Fibroblast of lung (primary cell): ENCODE results near the gene NEGR1. TPM values are rescaled to one million over a fixed set of nuclear protein-coding genes. Genes with fewer than 3 reads are reported as not detected.

ENCODE experiments used
- DNase-seq, 2 donors: peaks; one replicate each; pipeline versions ENCODE4 v3.0.0 to v3.0.0-alpha.2; 2010; ENCODE audit warnings: low read depth in 2 of 2
- H2AFZ ChIP-seq: 2 replicates; pipeline ENCODE4 v1.5.1; 2012; ENCODE audit warnings: low read length, control low read depth, inconsistent platforms
- H3K27ac ChIP-seq: 2 replicates; pipeline ENCODE4 v1.5.1; 2011; ENCODE audit warnings: low read length, control low read depth; ENCODE audit not compliant: insufficient read depth
- H3K27me3 ChIP-seq: 2 replicates; pipeline ENCODE4 v1.5.1; 2011; ENCODE audit warnings: mild to moderate bottlenecking, low read length; ENCODE audit not compliant: control insufficient read depth, insufficient read depth
- H3K36me3 ChIP-seq: 2 replicates; pipeline ENCODE4 v1.5.1; 2011; ENCODE audit warnings: low read length; ENCODE audit not compliant: control insufficient read depth, insufficient read depth
- H3K4me1 ChIP-seq: 2 replicates; pipeline ENCODE4 v1.5.1; 2011; ENCODE audit warnings: low read length; ENCODE audit not compliant: control insufficient read depth, insufficient read depth; ENCODE audit errors: extremely low read depth
- H3K4me2 ChIP-seq: 2 replicates; pipeline ENCODE4 v1.5.1; 2011; ENCODE audit warnings: low read length, control low read depth; ENCODE audit not compliant: insufficient read depth; ENCODE audit errors: extremely low read depth
- H3K4me3 ChIP-seq, 4 experiments: fragments of 200-600 bp in 1 of 4; sonication (generic) in 1 of 4; replicated peaks in 1 of 4; 2 replicates each; pipeline ENCODE4 v1.5.1; 2011 to 2016; ENCODE audit warnings: low read length in 4 of 4, low read depth in 3 of 4, mild to moderate bottlenecking in 3 of 4, control low read depth in 2 of 4, inconsistent platforms in 1 of 4, mixed read lengths in 1 of 4; ENCODE audit not compliant: insufficient read depth in 1 of 4; ENCODE audit errors: control extremely low read depth in 1 of 4
- H3K79me2 ChIP-seq: 2 replicates; pipeline ENCODE4 v1.5.1; 2012; ENCODE audit warnings: mild to moderate bottlenecking, low read length, inconsistent platforms; ENCODE audit not compliant: control insufficient read depth, insufficient read depth
- H3K9ac ChIP-seq: 2 replicates; pipeline ENCODE4 v1.5.1; 2011; ENCODE audit warnings: mild to moderate bottlenecking, low read length, control low read depth; ENCODE audit not compliant: insufficient read depth
- H3K9me3 ChIP-seq: 2 replicates; pipeline ENCODE4 v1.5.1; 2012; ENCODE audit warnings: low read depth, low read length; ENCODE audit not compliant: control insufficient read depth, insufficient read depth
- H4K20me1 ChIP-seq: 2 replicates; pipeline ENCODE4 v1.5.1; 2011; ENCODE audit warnings: low read length; ENCODE audit not compliant: control insufficient read depth, insufficient read depth; ENCODE audit errors: extremely low read depth
- CTCF ChIP-seq, 2 donors: IDR thresholded peaks in 1 of 2; conservative IDR thresholded peaks in 1 of 2; 1 replicate in 1 of 2; 2 replicates in 1 of 2; pipeline ENCODE4 v1.5.1; 2011 to 2012; ENCODE audit warnings: low read length in 2 of 2, control low read depth in 1 of 2, inconsistent platforms in 1 of 2, low read depth in 1 of 2, mild to moderate bottlenecking in 1 of 2
- EZH2 ChIP-seq: IDR thresholded peaks from 2 replicates; pipeline ENCODE4 v1.5.1; 2012; ENCODE audit warnings: low read length, control low read depth, mild to moderate bottlenecking; ENCODE audit errors: missing control alignments
- polyA plus RNA-seq, 2 donors: library from polyadenylated mRNA; depleted of rRNA in 1 of 2; stranded (reverse) in 1 of 2; unstranded in 1 of 2; fragments of >200 nt; gene quantifications; 2 replicates each; pipeline ENCODE4 v1.2.1, GENCODE V29; 2011 to 2012; ENCODE audit warnings: missing spikeins in 1 of 2
- total RNA-seq: library from RNA; depleted of rRNA; stranded (reverse); fragments of >200 nt; gene quantifications from 2 replicates; pipeline ENCODE4 v1.2.1, GENCODE V29; 2014

Gene NEGR1
- total and polyA plus RNA-seq, 2 donors (not counting 1 experiment from before 2014, with no cell fraction given), result 3.1 to 9.4 TPM

- no peaks in the 10 kb centered on the region for H3K36me3 ChIP-seq
- DNase-seq, result no peak
- no peak for TF ChIP-seq CTCF (conservative IDR thresholded peaks at IDR 0.05 in 1 of 2, IDR thresholded peaks at IDR 0.05 in 1 of 2; ENCODE audit: low read depth in 1 of 2, low read length in 2 of 2)
- no peak for TF ChIP-seq EZH2
- H4K20me1 ChIP-seq, result no peaks in the 10 kb centered on the region
- H3K9me3 ChIP-seq, result no peaks in the 10 kb centered on the region
- no peaks in the 10 kb centered on the region for H3K4me1 ChIP-seq
- no peak overlapping the region for H3K4me3 ChIP-seq
- H3K27me3 ChIP-seq, result no peaks in the 10 kb centered on the region
- H3K9ac ChIP-seq, result no peak overlapping the region
- no peak overlapping the region for H3K4me2 ChIP-seq
- H3K27ac ChIP-seq, result no peak overlapping the region
- no peaks in the 10 kb centered on the region for H3K79me2 ChIP-seq
- H2AFZ ChIP-seq, result no peak overlapping the region
Measured at GRCh38 chr1:71843012-71843411, 439.3 kb downstream of the NEGR1 start.

- H3K36me3 ChIP-seq, result no peaks in the 10 kb centered on the region
- TF ChIP-seq EZH2 (no peak), CTCF (conservative IDR thresholded peaks at IDR 0.05 in 1 of 2, IDR thresholded peaks at IDR 0.05 in 1 of 2; ENCODE audit: low read depth in 1 of 2, low read length in 2 of 2) (no peak)
Measured at GRCh38 chr1:71839876-71840275, 442.5 kb downstream of the NEGR1 start.

GRCh38 chr1:71836904-71837303 lies 445.4 kb downstream of the NEGR1 start:
- no peak overlapping the region for H2AFZ ChIP-seq
- TF ChIP-seq EZH2 (no peak), CTCF (conservative IDR thresholded peaks at IDR 0.05 in 1 of 2, IDR thresholded peaks at IDR 0.05 in 1 of 2; ENCODE audit: low read depth in 1 of 2, low read length in 2 of 2) (no peak)
- no peaks in the 10 kb centered on the region for H3K36me3 ChIP-seq
- H3K9me3 ChIP-seq, result no peaks in the 10 kb centered on the region
- H3K9ac ChIP-seq, result no peak overlapping the region
- H3K4me3 ChIP-seq, result no peak overlapping the region
- H3K79me2 ChIP-seq, result no peaks in the 10 kb centered on the region
- H3K4me2 ChIP-seq, result no peak overlapping the region
- no peak for DNase-seq
- H3K27ac ChIP-seq, result no peak overlapping the region
- H3K4me1 ChIP-seq, result no peaks in the 10 kb centered on the region
- H3K27me3 ChIP-seq, result no peaks in the 10 kb centered on the region
- no peaks in the 10 kb centered on the region for H4K20me1 ChIP-seq

More at GRCh38 chr1:71839876-71840275, 442.5 kb downstream of the NEGR1 start:
- H3K9ac ChIP-seq, result no peak overlapping the region
- H3K27me3 ChIP-seq, result no peaks in the 10 kb centered on the region
- H3K4me3 ChIP-seq, result no peak overlapping the region
- H4K20me1 ChIP-seq, result no peaks in the 10 kb centered on the region
- H3K4me2 ChIP-seq, result no peak overlapping the region
- H3K79me2 ChIP-seq, result no peaks in the 10 kb centered on the region
- no peaks in the 10 kb centered on the region for H3K4me1 ChIP-seq
- no peak for DNase-seq
- no peak overlapping the region for H3K27ac ChIP-seq
- no peak overlapping the region for H2AFZ ChIP-seq
- H3K9me3 ChIP-seq, result no peaks in the 10 kb centered on the region
